Brain microvascular endothelial cell (primary cell): ENCODE results near the gene FAM241B.

Experiments
- DNase-seq: peaks from one replicate; pipeline ENCODE4 v3.0.0-alpha.2; 2020
- H3K27ac ChIP-seq: fragments of 250-450 bp; sonication (Bioruptor Pico); 2 replicates; pipeline ENCODE4 v1.5.1; 2020; ENCODE audit warnings: mild to moderate bottlenecking, moderate library complexity
- H3K27me3 ChIP-seq: fragments of 250-450 bp; sonication (Bioruptor Pico); replicated peaks from 2 replicates; pipeline ENCODE4 v1.5.1; 2020; ENCODE audit warnings: mild to moderate bottlenecking
- H3K36me3 ChIP-seq: fragments of 250-450 bp; sonication (Bioruptor Pico); replicated peaks from 2 replicates; pipeline ENCODE4 v1.5.1; 2020; ENCODE audit warnings: mild to moderate bottlenecking
- H3K4me3 ChIP-seq: 2 replicates; pipeline ENCODE4 v1.5.1; 2011; ENCODE audit warnings: low read depth, mild to moderate bottlenecking, control low read depth, low read length, moderate library complexity
- in situ Hi-C: cut with HindIII; loops from 2 replicates; pipeline ENCODE4 v1.10.0; 2017; ENCODE audit warnings: low sequenced_read_pairs, low pct_ligation_motif_present
- TF ChIP-seq, protein P1 (sequence below): IDR thresholded peaks from 2 replicates; pipeline ENCODE4 v1.5.1; 2011; ENCODE audit warnings: low read depth, mild to moderate bottlenecking, moderate library complexity, low read length, control low read depth, inconsistent platforms; ENCODE audit errors: missing control alignments

FAM241B gene

GRCh38 chr10:69639291-69640195 lies 9.5 kb downstream of the FAM241B start:
- in situ Hi-C loops, result no loop called here
- TF ChIP-seq, protein P1, sequence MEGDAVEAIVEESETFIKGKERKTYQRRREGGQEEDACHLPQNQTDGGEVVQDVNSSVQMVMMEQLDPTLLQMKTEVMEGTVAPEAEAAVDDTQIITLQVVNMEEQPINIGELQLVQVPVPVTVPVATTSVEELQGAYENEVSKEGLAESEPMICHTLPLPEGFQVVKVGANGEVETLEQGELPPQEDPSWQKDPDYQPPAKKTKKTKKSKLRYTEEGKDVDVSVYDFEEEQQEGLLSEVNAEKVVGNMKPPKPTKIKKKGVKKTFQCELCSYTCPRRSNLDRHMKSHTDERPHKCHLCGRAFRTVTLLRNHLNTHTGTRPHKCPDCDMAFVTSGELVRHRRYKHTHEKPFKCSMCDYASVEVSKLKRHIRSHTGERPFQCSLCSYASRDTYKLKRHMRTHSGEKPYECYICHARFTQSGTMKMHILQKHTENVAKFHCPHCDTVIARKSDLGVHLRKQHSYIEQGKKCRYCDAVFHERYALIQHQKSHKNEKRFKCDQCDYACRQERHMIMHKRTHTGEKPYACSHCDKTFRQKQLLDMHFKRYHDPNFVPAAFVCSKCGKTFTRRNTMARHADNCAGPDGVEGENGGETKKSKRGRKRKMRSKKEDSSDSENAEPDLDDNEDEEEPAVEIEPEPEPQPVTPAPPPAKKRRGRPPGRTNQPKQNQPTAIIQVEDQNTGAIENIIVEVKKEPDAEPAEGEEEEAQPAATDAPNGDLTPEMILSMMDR, result peak; percentile 86
- Histone ChIP-seq H3K27me3 (peaks cover 8% of the 10 kb centered on the region), H3K36me3 (no peaks in the 10 kb centered on the region), H3K4me3 (no peak overlapping the region), H3K27ac (no peak overlapping the region)
- peak; percentile 48 for DNase-seq

GRCh38 chr10:69640196-69640980 lies 10.3 kb downstream of the FAM241B start:
- TF ChIP-seq, protein P1, result no peak
- in situ Hi-C loops, result no loop called here
- Histone ChIP-seq H3K36me3 (no peaks in the 10 kb centered on the region), H3K4me3 (no peak overlapping the region), H3K27me3 (peaks cover 8% of the 10 kb centered on the region), H3K27ac (no peak overlapping the region)
- no peak for DNase-seq

DNA sequence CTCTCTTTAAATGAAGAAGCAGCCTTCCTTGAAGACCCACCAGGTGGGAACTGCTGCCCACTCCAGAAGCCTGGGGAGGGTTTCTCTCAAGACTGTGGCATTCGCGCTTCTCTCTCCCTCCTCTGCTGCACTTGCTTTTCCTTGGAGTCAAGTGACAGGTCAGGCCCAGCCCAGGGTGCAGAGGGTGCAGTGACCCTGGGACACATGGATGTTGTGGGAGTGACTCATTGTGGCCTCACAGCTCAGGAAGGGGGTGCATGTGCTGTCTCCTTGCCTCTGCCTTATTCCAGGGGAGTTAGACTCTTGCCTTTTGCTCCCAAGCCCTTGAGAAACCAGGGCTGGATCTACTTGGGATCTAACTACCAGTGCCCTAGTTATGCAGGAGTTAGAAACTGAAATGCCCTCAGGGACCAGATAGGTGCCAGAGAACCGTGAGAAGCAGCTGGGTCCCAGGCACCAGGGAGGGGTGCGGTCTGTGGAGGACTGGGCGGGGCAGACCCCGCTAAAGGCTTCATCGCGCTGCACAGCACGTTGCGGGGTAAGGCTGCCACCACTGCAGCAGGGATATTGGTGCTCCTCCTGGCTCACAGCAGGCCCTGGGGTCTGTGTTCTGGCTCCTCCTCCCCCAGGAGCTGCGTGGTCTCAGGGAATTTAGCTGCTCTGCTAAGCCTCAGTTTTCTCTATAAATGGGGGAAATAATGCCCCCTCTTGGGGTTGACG lies 11.4 kb downstream of the FAM241B start:
- peaks cover 4% of the 10 kb centered on the region for H3K27me3 ChIP-seq
- in situ Hi-C loops, result no loop called here
- no peak overlapping the region for H3K27ac ChIP-seq
- H3K36me3 ChIP-seq, result no peaks in the 10 kb centered on the region
- DNase-seq, result no peak
- no peak overlapping the region for H3K4me3 ChIP-seq
- TF ChIP-seq, protein P1, result no peak

DNA sequence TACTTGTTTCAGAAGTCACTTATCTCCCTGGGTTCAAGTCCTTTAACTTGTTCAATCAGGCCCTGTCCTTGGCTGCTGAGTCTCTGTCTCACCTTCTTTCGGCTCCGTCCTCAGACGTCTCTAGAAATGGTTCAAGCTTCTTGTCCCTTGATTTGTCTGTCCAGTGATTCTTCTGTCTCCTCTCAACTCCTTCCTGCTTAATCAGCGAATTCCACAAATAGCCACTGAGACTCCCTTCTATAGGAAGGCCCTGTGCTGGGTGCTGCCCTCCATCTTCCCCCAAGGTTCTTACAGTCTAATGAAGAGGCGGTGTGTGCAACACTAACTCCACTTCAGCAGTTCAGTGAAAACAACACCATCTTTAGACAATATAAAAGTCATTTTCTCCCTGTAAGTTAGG lies 12.7 kb downstream of the FAM241B start:
- H3K27me3 ChIP-seq, result peaks cover 4% of the 10 kb centered on the region
- no peak overlapping the region for H3K27ac ChIP-seq
- in situ Hi-C loops, result no loop called here
- no peaks in the 10 kb centered on the region for H3K36me3 ChIP-seq
- no peak overlapping the region for H3K4me3 ChIP-seq
- TF ChIP-seq, protein P1, result no peak
- no peak for DNase-seq

GRCh38 chr10:69643779-69644657 lies 14.0 kb downstream of the FAM241B start:
- Histone ChIP-seq H3K36me3 (no peaks in the 10 kb centered on the region), H3K27ac (no peak overlapping the region), H3K27me3 (peaks cover 4% of the 10 kb centered on the region), H3K4me3 (no peak overlapping the region)
- TF ChIP-seq, protein P1, result no peak
- in situ Hi-C loops, result no loop called here
- DNase-seq, result no peak
